GM12878 (cell line): ENCODE measurements around the gene NCAM1. TPM values are rescaled to one million over a fixed set of nuclear protein-coding genes. Genes with fewer than 3 reads are reported as not detected.

Source experiments
- ATAC-seq: fragments of 200-7000 bp; cut with Tn5 transposase; 3 replicates; pipeline ENCODE4 v1.9.1; 2020; ENCODE audit warnings: mild to moderate bottlenecking, moderate library complexity
- BruUV-seq: library from RNA; stranded (reverse); fragments of 400-500 nt; replicated peaks from 2 replicates; lab custom pipeline; 2021; lab: Mats Ljungman, UMichigan
- CTCF ChIA-PET: fragments of 300-600 bp; sonication (Branson Sonifier 250); formaldehyde crosslinking; extraction: SDS; loops from one replicate; lab custom pipeline; 2021; ENCODE audit warnings: inconsistent platforms; lab: Yijun Ruan, JAX
- POLR2A ChIA-PET: fragments of 350-600 bp; formaldehyde crosslinking; extraction: SDS; loops from one replicate; lab custom pipeline; 2021; ENCODE audit warnings: inconsistent platforms; lab: Charles Lee
- RAD21 ChIA-PET: fragments of 300-600 bp; sonication (Branson Sonifier 250); formaldehyde crosslinking; loops from one replicate; lab custom pipeline; 2023; ENCODE audit warnings: antibody characterized with exemption; ENCODE audit not compliant: unreplicated experiment; lab: Charles Lee
- SMC1A ChIA-PET: fragments of 300-600 bp; sonication (Branson Sonifier 250); formaldehyde crosslinking; loops from one replicate; lab custom pipeline; 2023; ENCODE audit not compliant: unreplicated experiment, uncharacterized antibody; lab: Charles Lee
- DNase-seq: peaks from one replicate; pipeline ENCODE4 v3.0.0-alpha.2; 2011; ENCODE audit warnings: low read depth, low spot score
- FAIRE-seq: peaks from 3 replicates; lab custom pipeline; 2011; peaks lifted over from hg19 to GRCh38; lab: Jason Lieb, UNC
- H2AFZ ChIP-seq: 2 replicates; pipeline ENCODE4 v1.6.0; 2011; ENCODE audit warnings: low read depth, low read length, control low read depth; ENCODE audit not compliant: control insufficient read depth
- H3K27ac ChIP-seq: 2 replicates; pipeline ENCODE4 v1.5.1; 2011; ENCODE audit warnings: control low read depth; ENCODE audit not compliant: control insufficient read depth, insufficient read depth
- H3K27me3 ChIP-seq, 2 experiments: replicated peaks in 1 of 2; 2 replicates each; pipeline versions ENCODE4 v1.6.0 to v1.6.1; 2011; ENCODE audit warnings: low read length in 1 of 2; ENCODE audit not compliant: control insufficient read depth in 2 of 2, insufficient read depth in 2 of 2
- H3K36me3 ChIP-seq, 2 experiments: 2 replicates each; pipeline ENCODE4 v1.5.1; 2011; ENCODE audit warnings: low read length in 1 of 2; ENCODE audit not compliant: control insufficient read depth in 2 of 2, insufficient read depth in 2 of 2
- H3K4me1 ChIP-seq: 2 replicates; pipeline ENCODE4 v1.6.1; 2011; ENCODE audit warnings: mild to moderate bottlenecking, low read length, moderate library complexity, mixed read lengths; ENCODE audit not compliant: control insufficient read depth, insufficient read depth
- H3K4me2 ChIP-seq: 2 replicates; pipeline ENCODE4 v1.6.0; 2011; ENCODE audit warnings: control low read depth; ENCODE audit not compliant: control insufficient read depth, insufficient read depth
- H3K4me3 ChIP-seq: fragments of 200-600 bp; sonication (generic); 2 replicates; pipeline ENCODE4 v1.5.1; 2016
- H3K79me2 ChIP-seq: 2 replicates; pipeline ENCODE4 v1.6.0; 2011; ENCODE audit warnings: low read length; ENCODE audit not compliant: control insufficient read depth, insufficient read depth
- H3K9ac ChIP-seq: 2 replicates; pipeline ENCODE4 v1.8.0; 2011; ENCODE audit warnings: low read length, control low read depth, mixed read lengths; ENCODE audit not compliant: control insufficient read depth, insufficient read depth
- H3K9me3 ChIP-seq: replicated peaks from 3 replicates; pipeline ENCODE4 v1.5.1; 2011; ENCODE audit warnings: mild to moderate bottlenecking, low read length; ENCODE audit not compliant: control insufficient read depth, insufficient read depth
- H4K20me1 ChIP-seq: 2 replicates; pipeline ENCODE4 v1.6.0; 2011; ENCODE audit not compliant: control insufficient read depth, insufficient read depth
- HSF1 ChIP-seq: fragments of 150-350 bp; IDR thresholded peaks from 2 replicates; pipeline ENCODE4 v1.6.1; 2014; ENCODE audit warnings: mild to moderate bottlenecking, low read depth, low read length
- RBBP5 ChIP-seq: fragments of 200-600 bp; sonication (generic); conservative IDR thresholded peaks from 2 replicates; pipeline ENCODE4 v1.6.1; 2016
- TAF1 ChIP-seq: IDR thresholded peaks from 2 replicates; pipeline ENCODE4 v1.6.1; 2011; ENCODE audit warnings: mild to moderate bottlenecking, low read depth, low read length, borderline replicate concordance
- ZBTB11 ChIP-seq: fragments of 450-650 bp; formaldehyde crosslinking; IDR thresholded peaks from 2 replicates; pipeline ENCODE4 v1.5.0; 2022; ENCODE audit warnings: mild to moderate bottlenecking, missing genetic modification characterization
- WGBS: methylation state at CpG from one replicate; pipeline ENCODE4 v1.1.6; 2016; ENCODE audit warnings: low lambda C conversion rate; ENCODE audit not compliant: insufficient replicate concordance, insufficient coverage; ENCODE audit errors: missing lambda C conversion rate; 5-methylcytosine and 5-hydroxymethylcytosine counted together
- in situ Hi-C: fragments of 300-500 bp; cut with MboI; formaldehyde crosslinking; loops from 9 replicates; pipeline ENCODE4 v1.14.3; 2018; ENCODE audit warnings: mixed read lengths
- intact Hi-C: fragments of 100-400 bp; cut with micrococcal nuclease; formaldehyde crosslinking; loops from one replicate; pipeline ENCODE4 v1.14.2; 2022; ENCODE audit not compliant: unreplicated experiment
- polyA plus RNA-seq, 11 experiments: library from polyadenylated mRNA; depleted of rRNA in 4 of 11; unstranded in 6 of 11; stranded (reverse) in 5 of 11; fragments of >200 nt; fragmentation: Nextera tagmentation in 4 of 11; fragmentation: Illumina TruSeq in 1 of 11; extraction: Ambion mirVana in 4 of 11; extraction: Trizol in 1 of 11; gene quantifications; 1 replicate in 1 of 11; 2 replicates in 10 of 11; pipeline versions ENCODE4 v1.2.1 to v1.2.3, GENCODE V29; 2011 to 2016; ENCODE audit warnings: inconsistent platforms in 2 of 11, missing spikeins in 2 of 11, low read depth in 1 of 11
- total RNA-seq, 4 experiments: library from RNA; depleted of rRNA in 3 of 4; stranded (reverse); fragments of >200 nt in 3 of 4; fragmentation: Illumina TruSeq in 1 of 4; extraction: Trizol in 1 of 4; gene quantifications; 2 replicates each; pipeline versions ENCODE4 v1.2.1 to v1.2.3, GENCODE V29; 2013 to 2021

NCAM1 gene
- total and polyA plus RNA-seq, 10 of the 15 experiments (the other 5 are each of a cell fraction or from before 2014, with no cell fraction given), result 0.10 to 0.23 (median 0.11) TPM; not detected in 7

GRCh38 chr11:113193016-113193415 lies 231.8 kb downstream of the NCAM1 start:
- no TSS peak for BruUV-seq
- no peak overlapping the region for H3K27ac ChIP-seq

More at GRCh38 chr11:113193016-113193415, 231.8 kb downstream of the NCAM1 start:
- intact Hi-C loops, result no loop called here
- FAIRE-seq, result no peak
- ChIA-PET POLR2A (no interaction called here), SMC1A (no interaction called here), RAD21 (no interaction called here), CTCF (no interaction called here)
- no peak for TF ChIP-seq HSF1
- TF ChIP-seq ZBTB11 (CRISPR knock-in tag), result no peak
- no peak for TF ChIP-seq TAF1
- TF ChIP-seq RBBP5, result no peak
- Histone ChIP-seq H3K9me3 (no peaks in the 10 kb centered on the region), H3K9ac (no peak overlapping the region), H3K79me2 (no peaks in the 10 kb centered on the region), H3K4me3 (no peak overlapping the region), H3K27me3 (no peaks in the 10 kb centered on the region), H3K4me2 (no peak overlapping the region), H2AFZ (no peak overlapping the region), H4K20me1 (no peaks in the 10 kb centered on the region), H3K4me1 (peaks cover 4% of the 10 kb centered on the region), H3K36me3 (no peaks in the 10 kb centered on the region)
- ATAC-seq, result no peak
- WGBS, result 20% methylated on average over 7 of the region's 7 CpGs
- in situ Hi-C loops, result no loop called here
- no peak for DNase-seq
